8988T (cell line): Measurements from ENCODE around the gene SNTB2.
"Not testable (repeated sequence)": the region's sequence is repeated elsewhere in the genome, so short reads cannot be mapped to it uniquely, and the experiment has no call there.

Experiments used
- DNase-seq: peaks from one replicate; pipeline ENCODE4 v3.0.0; 2011

Gene SNTB2

GRCh38 chr16:69294051-69294450 lies 107.1 kb downstream of the SNTB2 start:
- no peak for DNase-seq

- not testable (repeated sequence) for DNase-seq
Measured at GRCh38 chr16:69296771-69297170, 109.8 kb downstream of the SNTB2 start.

GRCh38 chr16:69298261-69298660 lies 111.3 kb downstream of the SNTB2 start:
- no peak for DNase-seq

- no peak for DNase-seq
Measured at GRCh38 chr16:69301187-69301586, 114.2 kb downstream of the SNTB2 start.

- DNase-seq, result no peak
Measured at GRCh38 chr16:69301861-69302260, 114.9 kb downstream of the SNTB2 start.

- DNase-seq, result no peak
Measured at GRCh38 chr16:69302301-69302700, 115.3 kb downstream of the SNTB2 start.

GRCh38 chr16:69306031-69306430 lies 119.1 kb downstream of the SNTB2 start:
- no peak for DNase-seq

GRCh38 chr16:69307091-69307490 lies 120.1 kb downstream of the SNTB2 start:
- no peak for DNase-seq

GRCh38 chr16:69307856-69308255 lies 120.9 kb downstream of the SNTB2 start:
- no peak for DNase-seq

GRCh38 chr16:69309316-69309715 lies 122.4 kb downstream of the SNTB2 start:
- no peak for DNase-seq

GRCh38 chr16:69310653-69311532 lies 123.9 kb downstream of the SNTB2 start, which contains the start of gene VPS4A:
VPS4A (plus strand) TSS chr16:69311350; CDS start chr16:69311512, 162 bp downstream.
- peak; percentile 93 for DNase-seq

- DNase-seq, result no peak
Measured at GRCh38 chr16:69311533-69312387, 124.8 kb downstream of the SNTB2 start.

GRCh38 chr16:69313469-69313868 lies 126.5 kb downstream of the SNTB2 start:
- DNase-seq, result no peak

- no peak for DNase-seq
Measured at GRCh38 chr16:69314534-69314933, 127.6 kb downstream of the SNTB2 start.

GRCh38 chr16:69315486-69316311 lies 128.7 kb downstream of the SNTB2 start:
- no peak for DNase-seq

GRCh38 chr16:69316595-69317034 lies 129.7 kb downstream of the SNTB2 start:
- no peak for DNase-seq

- no peak for DNase-seq
Measured at GRCh38 chr16:69318177-69318910, 131.4 kb downstream of the SNTB2 start.

- DNase-seq, result no peak
Measured at GRCh38 chr16:69318911-69319289, 131.9 kb downstream of the SNTB2 start.

GRCh38 chr16:69319381-69319780 lies 132.4 kb downstream of the SNTB2 start:
- DNase-seq, result no peak

- DNase-seq, result no peak
Measured at GRCh38 chr16:69319826-69320739, 133.1 kb downstream of the SNTB2 start.

GRCh38 chr16:69320740-69321073 lies 133.7 kb downstream of the SNTB2 start:
- no peak for DNase-seq
